Measurements from ENCODE around the gene LNPEP. TPM values are rescaled to one million over a fixed set of nuclear protein-coding genes. Genes with fewer than 3 reads are reported as not detected.

LNPEP gene
- total and polyA plus RNA-seq, 2 of the 13 experiments (the other 11 are each of a cell fraction or from before 2014, with no cell fraction given) = 8.0 to 16.9 TPM

GRCh38 chr5:96942078-96942477 is 6.2 kb downstream of the LNPEP start (continued):
- TF ChIP-seq PCBP2 (optimal IDR thresholded peaks at IDR 0.05; ENCODE audit: low read depth, low read length, poor library complexity, severe bottlenecking) (no peak), RFX5 (IDR thresholded peaks at IDR 0.05; ENCODE audit: low read depth, low read length) (no peak), HMGXB3 (CRISPR knock-in tag; IDR thresholded peaks at IDR 0.05; ENCODE audit: borderline replicate concordance) (no peak), ZNF770 (CRISPR knock-in tag; IDR thresholded peaks at IDR 0.05) (no peak), RBAK (CRISPR knock-in tag; IDR thresholded peaks at IDR 0.05) (no peak), SKI (IDR thresholded peaks at IDR 0.05; ENCODE audit: partially characterized antibody) (no peak), RELA (CRISPR knock-in tag; IDR thresholded peaks at IDR 0.05) (no peak), JUN (CRISPR knock-in tag; IDR thresholded peaks at IDR 0.05) (no peak), ZNF256 (CRISPR knock-in tag; conservative IDR thresholded peaks at IDR 0.05) (no peak)

Data from HepG2 (cell line).